Upper lobe of left lung (tissue), 6 donors: ENCODE data around the gene ADAMTSL4. TPM values are rescaled to one million over a fixed set of nuclear protein-coding genes. Genes with fewer than 3 reads are reported as not detected.
A peak's percentile ranks its signal among the peaks of the same experiment; 100 is the strongest.
"Not testable (repeated sequence)": the region's sequence is repeated elsewhere in the genome, so short reads cannot be mapped to it uniquely, and the experiment has no call there.

Source experiments
- ATAC-seq, 2 donors: fragments of 200-7000 bp; cut with Tn5 transposase; one replicate each; pipeline ENCODE4 v1.9.1; 2022; ENCODE audit warnings: mild to moderate bottlenecking in 2 of 2, moderate library complexity in 2 of 2; ENCODE audit not compliant: low FRiP score in 2 of 2
- DNase-seq, 2 donors: peaks; one replicate each; pipeline ENCODE4 v3.0.0-alpha.2; 2019 to 2020
- H3K27ac ChIP-seq, 4 donors: fragments of 200-600 bp; sonication (generic); one replicate each; pipeline ENCODE4 v1.5.1; 2016 to 2019
- H3K27me3 ChIP-seq, 4 donors: fragments of 200-600 bp; sonication (generic); one replicate each; pipeline ENCODE4 v1.5.1; 2017 to 2019
- H3K36me3 ChIP-seq, 4 donors: fragments of 200-600 bp; sonication (generic); one replicate each; pipeline ENCODE4 v1.5.1; 2016 to 2019
- H3K4me1 ChIP-seq, 4 donors: fragments of 200-600 bp; sonication (generic); one replicate each; pipeline ENCODE4 v1.5.1; 2018 to 2019
- H3K4me3 ChIP-seq, 4 donors: fragments of 200-600 bp; sonication (generic); one replicate each; pipeline ENCODE4 v1.5.1; 2017 to 2019; ENCODE audit warnings: mild to moderate bottlenecking in 2 of 4, moderate library complexity in 1 of 4
- H3K9me3 ChIP-seq, 4 donors: fragments of 200-600 bp; sonication (generic); one replicate each; pipeline ENCODE4 v1.5.1; 2018 to 2019
- EP300 ChIP-seq, 4 donors: sonication (generic); formaldehyde crosslinking; IDR thresholded peaks; one replicate each; pipeline ENCODE4 v1.5.1; 2017; ENCODE audit warnings: antibody characterized with exemption in 4 of 4, control low read depth in 2 of 4
- POLR2A ChIP-seq, 4 donors: fragments of 450-650 bp; IDR thresholded peaks; one replicate each; pipeline ENCODE4 v1.5.1; 2016 to 2017; ENCODE audit warnings: antibody characterized with exemption in 4 of 4, mild to moderate bottlenecking in 2 of 4
- POLR2AphosphoS5 ChIP-seq, 2 donors: sonication (generic); formaldehyde crosslinking; IDR thresholded peaks; one replicate each; pipeline ENCODE4 v1.5.1; 2017; ENCODE audit warnings: antibody characterized with exemption in 2 of 2
- WGBS, 2 donors: methylation state at CpG; one replicate each; pipeline ENCODE4 v1.1.5; 2017 to 2018; 5-methylcytosine and 5-hydroxymethylcytosine counted together
- total RNA-seq, 6 donors: library from RNA; depleted of rRNA in 4 of 6; stranded (reverse); fragments of >200 nt in 4 of 6; gene quantifications; one replicate each; pipeline versions ENCODE4 v1.1.0 to v1.2.1, GENCODE V29; 2016 to 2021
- TF ChIP-seq, protein P1 (sequence below), 6 experiments: fragments of 450-650 bp in 4 of 6; fragments of 200-600 bp in 2 of 6; sonication (generic) in 2 of 6; IDR thresholded peaks; one replicate each; pipeline ENCODE4 v1.5.1; 2016 to 2019; ENCODE audit warnings: antibody characterized with exemption in 6 of 6
- donor health status: DM: no; HTN: no; CAD: no; lungs with moderate emphysema.
- donor health status: DM: no; HTN: yes; CAD: no; lungs with severe emphysema.

The ADAMTSL4 gene
- total RNA-seq, 6 donors from 2014 or later: 40.3 to 169 (median 139) TPM

- peak overlapping the region in 2 of 4 donors; percentile 7 to 53 for H3K4me3 ChIP-seq
Measured at GRCh38 chr1:150564051-150564991, 15.1 kb downstream of the ADAMTSL4 start.

GRCh38 chr1:150565240-150565991 lies 16.2 kb downstream of the ADAMTSL4 start:
- H3K4me1 ChIP-seq: peaks cover 82 to 94% (median 88%) of the 10 kb centered on the region in 4 donors
- ATAC-seq, H3K27me3 ChIP-seq, DNase-seq, H3K4me3 ChIP-seq, H3K36me3 ChIP-seq, H3K9me3 ChIP-seq: not testable (repeated sequence)
- 73 to 78% methylated on average over 14 of the region's 14 CpGs for WGBS, 2 donors
- peak overlapping the region; percentile 98 to 100 (median 100) for H3K27ac ChIP-seq

More at GRCh38 chr1:150564051-150564991, 15.1 kb downstream of the ADAMTSL4 start:
- WGBS, 2 donors: 60 to 66% methylated on average over 5 of the region's 5 CpGs
- Histone ChIP-seq H3K27me3 (no peaks in the 10 kb centered on the region), H3K4me1 (peaks cover 82 to 94% (median 88%) of the 10 kb centered on the region in 4 donors), H3K36me3 (no peaks in the 10 kb centered on the region), H3K9me3 (no peaks in the 10 kb centered on the region), H3K27ac (peak overlapping the region; percentile 98 to 100 (median 100))
- no peak for ATAC-seq
- no peak for DNase-seq
- TF ChIP-seq, protein P1, sequence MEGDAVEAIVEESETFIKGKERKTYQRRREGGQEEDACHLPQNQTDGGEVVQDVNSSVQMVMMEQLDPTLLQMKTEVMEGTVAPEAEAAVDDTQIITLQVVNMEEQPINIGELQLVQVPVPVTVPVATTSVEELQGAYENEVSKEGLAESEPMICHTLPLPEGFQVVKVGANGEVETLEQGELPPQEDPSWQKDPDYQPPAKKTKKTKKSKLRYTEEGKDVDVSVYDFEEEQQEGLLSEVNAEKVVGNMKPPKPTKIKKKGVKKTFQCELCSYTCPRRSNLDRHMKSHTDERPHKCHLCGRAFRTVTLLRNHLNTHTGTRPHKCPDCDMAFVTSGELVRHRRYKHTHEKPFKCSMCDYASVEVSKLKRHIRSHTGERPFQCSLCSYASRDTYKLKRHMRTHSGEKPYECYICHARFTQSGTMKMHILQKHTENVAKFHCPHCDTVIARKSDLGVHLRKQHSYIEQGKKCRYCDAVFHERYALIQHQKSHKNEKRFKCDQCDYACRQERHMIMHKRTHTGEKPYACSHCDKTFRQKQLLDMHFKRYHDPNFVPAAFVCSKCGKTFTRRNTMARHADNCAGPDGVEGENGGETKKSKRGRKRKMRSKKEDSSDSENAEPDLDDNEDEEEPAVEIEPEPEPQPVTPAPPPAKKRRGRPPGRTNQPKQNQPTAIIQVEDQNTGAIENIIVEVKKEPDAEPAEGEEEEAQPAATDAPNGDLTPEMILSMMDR (IDR thresholded peaks at IDR 0.05): no peak
- TF ChIP-seq EP300 (IDR thresholded peaks at IDR 0.05) (no peak), POLR2AphosphoS5 (IDR thresholded peaks at IDR 0.05) (no peak), POLR2A (IDR thresholded peaks at IDR 0.05) (no peak)

GRCh38 chr1:150566589-150567340 lies 17.6 kb downstream of the ADAMTSL4 start:
- WGBS, 2 donors: 68 to 72% methylated on average over 8 to 12 of the region's 12 CpGs
- Histone ChIP-seq H3K36me3 (peaks cover 0 to 19% (median 8%) of the 10 kb centered on the region in 4 donors), H3K9me3 (no peaks in the 10 kb centered on the region), H3K4me1 (peaks cover 92 to 100% (median 96%) of the 10 kb centered on the region in 4 donors), H3K27ac (peak overlapping the region; percentile 98 to 100 (median 100)), H3K27me3 (no peaks in the 10 kb centered on the region), H3K4me3 (peak overlapping the region in 2 of 4 donors; percentile 39 to 47)
- ATAC-seq (no peak), DNase-seq (no peak)
- TF ChIP-seq POLR2AphosphoS5 (IDR thresholded peaks at IDR 0.05) (peak in 1 of 2 donors; percentile 36), POLR2A (IDR thresholded peaks at IDR 0.05) (peak in 1 of 4 donors; percentile 8), EP300 (IDR thresholded peaks at IDR 0.05) (peak in 2 of 4 donors; percentile 36 to 58)
- TF ChIP-seq, protein P1 (IDR thresholded peaks at IDR 0.05): no peak

DNA sequence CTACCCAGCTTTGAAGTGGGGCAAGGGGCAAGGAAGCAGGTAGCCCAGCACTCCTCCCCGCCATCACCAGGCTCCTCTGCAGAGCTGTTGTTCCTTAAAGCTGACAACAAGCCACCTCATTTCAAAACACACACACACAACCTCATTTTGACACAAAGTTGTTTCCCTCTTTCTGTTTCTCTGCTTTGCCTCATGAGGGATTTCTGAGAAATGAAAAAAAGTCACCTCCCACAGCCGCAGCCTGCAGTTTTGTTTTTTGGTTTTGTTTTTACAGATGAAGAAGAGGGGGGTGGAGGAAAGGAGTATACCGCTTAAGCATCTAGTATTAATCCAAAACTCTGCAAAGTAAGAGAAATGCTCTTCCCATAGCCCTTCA lies 18.1 kb downstream of the ADAMTSL4 start:
- Histone ChIP-seq H3K9me3 (no peaks in the 10 kb centered on the region), H3K4me1 (peaks cover 95 to 100% (median 99%) of the 10 kb centered on the region in 4 donors), H3K4me3 (peak overlapping the region in 3 of 4 donors; percentile 22 to 47 (median 39)), H3K27me3 (no peaks in the 10 kb centered on the region), H3K36me3 (peaks cover 0 to 24% (median 13%) of the 10 kb centered on the region in 4 donors), H3K27ac (peak overlapping the region; percentile 98 to 100 (median 100))
- no peak for DNase-seq
- 0 to 7% methylated on average over 3 of the region's 3 CpGs for WGBS, 2 donors
- TF ChIP-seq POLR2A (IDR thresholded peaks at IDR 0.05) (no peak), POLR2AphosphoS5 (IDR thresholded peaks at IDR 0.05) (peak in 1 of 2 donors; percentile 66)
- TF ChIP-seq, protein P1 (IDR thresholded peaks at IDR 0.05): no peak
- ATAC-seq: peak in 1 of 2 donors; percentile 0
